NT2/D1 (cell line): ENCODE measurements around the gene KIAA0319L.

Source experiments
- DNase-seq: peaks from one replicate; pipeline ENCODE4 v3.0.0-alpha.2; 2011; ENCODE audit warnings: low read depth, low spot score
- H3K27me3 ChIP-seq: 2 replicates; pipeline ENCODE4 v1.6.0; 2011; ENCODE audit warnings: mild to moderate bottlenecking; ENCODE audit not compliant: insufficient read length, insufficient read depth
- H3K36me3 ChIP-seq: 2 replicates; pipeline ENCODE4 v1.6.1; 2011; ENCODE audit warnings: mild to moderate bottlenecking, low read length, mixed read lengths; ENCODE audit not compliant: insufficient read depth, insufficient read length
- H3K4me1 ChIP-seq: 2 replicates; pipeline ENCODE4 v1.5.1; 2011; ENCODE audit not compliant: insufficient read depth, insufficient read length
- H3K4me3 ChIP-seq: 2 replicates; pipeline ENCODE4 v1.5.1; 2011; ENCODE audit warnings: low read depth; ENCODE audit not compliant: insufficient read length
- H3K9ac ChIP-seq: 2 replicates; pipeline ENCODE4 v1.6.0; 2011; ENCODE audit warnings: low read depth; ENCODE audit not compliant: insufficient read length
- H3K9me3 ChIP-seq: 2 replicates; pipeline ENCODE4 v1.5.1; 2011; ENCODE audit warnings: mild to moderate bottlenecking, low read length; ENCODE audit not compliant: insufficient read depth
- SUZ12 ChIP-seq: IDR thresholded peaks from 2 replicates; pipeline ENCODE4 v1.6.1; 2011; ENCODE audit not compliant: insufficient read length, insufficient read depth; ENCODE audit errors: extremely low read depth
- YY1 ChIP-seq: IDR thresholded peaks from 2 replicates; pipeline ENCODE4 v1.6.1; 2011; ENCODE audit not compliant: insufficient read length, insufficient read depth
- ZNF274 ChIP-seq: IDR thresholded peaks from 2 replicates; pipeline ENCODE4 v1.6.1; 2011; ENCODE audit warnings: mild to moderate bottlenecking, low read depth, low read length

Gene KIAA0319L

DNA sequence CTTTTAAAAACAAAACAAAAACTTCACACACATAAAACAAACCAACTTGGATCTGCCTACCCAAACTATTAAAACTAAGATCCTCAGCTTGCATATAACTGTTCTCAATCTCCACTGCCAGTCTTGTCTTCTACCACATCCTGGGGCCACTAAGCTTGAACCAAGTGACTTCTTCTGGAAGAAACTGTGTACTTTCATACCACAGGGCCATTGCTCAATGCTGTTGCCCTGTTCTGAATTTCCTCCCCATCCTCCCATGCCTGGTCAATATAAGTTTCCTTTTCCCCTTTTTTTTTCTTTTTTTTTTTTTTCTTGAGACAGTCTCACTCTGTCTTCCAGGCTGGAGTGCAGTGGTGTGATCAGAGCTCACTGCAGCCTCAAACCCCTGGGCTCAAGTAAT is 109.9 kb downstream of the KIAA0319L start:
- H3K27me3 ChIP-seq: no peaks in the 10 kb centered on the region
- peaks cover 89% of the 10 kb centered on the region for H3K36me3 ChIP-seq
- H3K9ac ChIP-seq: no peak overlapping the region
- H3K4me3 ChIP-seq: no peak overlapping the region
- H3K9me3 ChIP-seq: no peaks in the 10 kb centered on the region
- TF ChIP-seq SUZ12: no peak
- no peak for TF ChIP-seq YY1
- TF ChIP-seq ZNF274: no peak
- no peak for DNase-seq
- H3K4me1 ChIP-seq: no peaks in the 10 kb centered on the region

GRCh38 chr1:35444519-35444774 is 112.8 kb downstream of the KIAA0319L start:
- Histone ChIP-seq H3K9me3 (no peaks in the 10 kb centered on the region), H3K27me3 (no peaks in the 10 kb centered on the region), H3K9ac (no peak overlapping the region), H3K4me3 (no peak overlapping the region), H3K4me1 (no peaks in the 10 kb centered on the region), H3K36me3 (peaks cover 90% of the 10 kb centered on the region)
- TF ChIP-seq SUZ12: no peak
- TF ChIP-seq YY1: no peak
- TF ChIP-seq ZNF274: no peak
- DNase-seq: no peak

- Histone ChIP-seq H3K9me3 (no peaks in the 10 kb centered on the region), H3K9ac (no peak overlapping the region), H3K4me3 (no peak overlapping the region), H3K4me1 (no peaks in the 10 kb centered on the region), H3K27me3 (no peaks in the 10 kb centered on the region), H3K36me3 (peaks cover 90% of the 10 kb centered on the region)
- DNase-seq: peak; percentile 32
- TF ChIP-seq YY1: no peak
Measured at GRCh38 chr1:35443768-35444518, 113.3 kb downstream of the KIAA0319L start.

GRCh38 chr1:35442734-35443133 is 114.5 kb downstream of the KIAA0319L start:
- H3K9me3 ChIP-seq: no peaks in the 10 kb centered on the region
- TF ChIP-seq YY1 (no peak), SUZ12 (no peak), ZNF274 (no peak)
- H3K4me3 ChIP-seq: no peak overlapping the region
- DNase-seq: no peak
- H3K9ac ChIP-seq: no peak overlapping the region
- no peaks in the 10 kb centered on the region for H3K4me1 ChIP-seq
- H3K27me3 ChIP-seq: no peaks in the 10 kb centered on the region
- H3K36me3 ChIP-seq: peaks cover 89% of the 10 kb centered on the region

DNA sequence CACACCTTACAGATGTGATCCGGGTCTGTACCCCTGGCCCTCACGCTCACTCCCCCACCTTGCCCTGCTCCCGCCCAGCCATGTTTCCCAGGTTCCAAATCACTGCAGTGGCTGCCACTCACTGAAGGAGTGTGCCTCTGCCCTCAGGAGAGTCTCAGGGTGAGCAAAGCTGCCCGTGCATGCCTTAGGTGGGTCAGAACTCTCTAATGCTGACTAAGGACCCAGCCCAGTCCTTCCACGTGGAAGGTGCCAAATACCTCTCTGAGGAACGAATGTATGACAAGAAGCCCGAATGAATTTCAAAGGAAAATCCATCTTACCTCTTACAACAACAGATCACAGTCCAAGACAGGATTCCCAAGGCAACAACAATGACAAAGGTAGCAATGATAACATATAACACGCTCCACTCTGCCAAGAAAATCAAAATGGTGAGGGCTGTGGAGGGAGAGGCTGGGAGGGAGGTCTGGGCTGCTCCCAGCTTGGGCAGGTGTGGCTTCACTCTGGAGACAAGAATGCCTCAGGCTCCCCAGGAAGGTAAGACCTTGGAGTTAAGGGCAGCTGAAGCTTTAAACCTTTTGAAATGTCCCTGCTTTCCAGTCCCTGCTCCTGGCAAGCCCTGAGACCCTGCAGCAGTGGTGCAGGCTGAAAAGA is 115.2 kb downstream of the KIAA0319L start:
- H3K9ac ChIP-seq: no peak overlapping the region
- no peaks in the 10 kb centered on the region for H3K9me3 ChIP-seq
- no peak for DNase-seq
- H3K36me3 ChIP-seq: peaks cover 89% of the 10 kb centered on the region
- H3K4me3 ChIP-seq: no peak overlapping the region
- H3K27me3 ChIP-seq: no peaks in the 10 kb centered on the region
- H3K4me1 ChIP-seq: no peaks in the 10 kb centered on the region
- TF ChIP-seq SUZ12 (no peak), YY1 (no peak), ZNF274 (no peak)

- Histone ChIP-seq H3K9me3 (no peaks in the 10 kb centered on the region), H3K4me3 (no peak overlapping the region), H3K36me3 (peaks cover 94% of the 10 kb centered on the region), H3K9ac (no peak overlapping the region), H3K27me3 (no peaks in the 10 kb centered on the region), H3K4me1 (peaks cover 3% of the 10 kb centered on the region)
- TF ChIP-seq ZNF274 (no peak), SUZ12 (no peak), YY1 (no peak)
- DNase-seq: no peak
Measured at GRCh38 chr1:35439626-35440025, 117.6 kb downstream of the KIAA0319L start.

DNA sequence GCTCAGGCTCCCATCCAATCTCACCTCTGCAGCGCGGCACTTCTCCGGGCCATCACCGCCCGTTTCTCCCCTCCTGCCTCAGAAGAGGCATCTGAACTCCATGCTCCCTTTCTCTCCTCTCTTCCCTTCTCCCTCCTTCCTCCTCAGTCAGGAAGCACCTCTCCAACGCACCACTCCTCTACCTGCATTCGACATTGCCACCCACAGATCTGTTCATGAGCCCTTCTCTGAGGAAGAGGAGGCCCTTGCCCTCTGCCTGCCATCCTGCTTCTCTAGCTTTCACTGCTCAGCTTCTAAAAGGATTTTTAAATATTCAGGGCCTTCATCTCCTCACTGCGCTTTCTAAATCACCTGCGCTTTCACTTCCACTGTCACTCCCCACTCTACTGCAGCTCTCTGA is 120.0 kb downstream of the KIAA0319L start:
- H3K27me3 ChIP-seq: no peaks in the 10 kb centered on the region
- H3K36me3 ChIP-seq: peaks cover 95% of the 10 kb centered on the region
- TF ChIP-seq YY1 (no peak), SUZ12 (no peak), ZNF274 (no peak)
- no peaks in the 10 kb centered on the region for H3K9me3 ChIP-seq
- H3K4me1 ChIP-seq: peaks cover 7% of the 10 kb centered on the region
- no peak for DNase-seq
- H3K4me3 ChIP-seq: no peak overlapping the region
- H3K9ac ChIP-seq: no peak overlapping the region

- Histone ChIP-seq H3K27me3 (no peaks in the 10 kb centered on the region), H3K9me3 (no peaks in the 10 kb centered on the region), H3K36me3 (peaks cover 92% of the 10 kb centered on the region), H3K4me3 (no peak overlapping the region), H3K9ac (no peak overlapping the region), H3K4me1 (peaks cover 7% of the 10 kb centered on the region)
- no peak for DNase-seq
- no peak for TF ChIP-seq SUZ12
Measured at GRCh38 chr1:35436078-35436477, 121.1 kb downstream of the KIAA0319L start.
